ENCODE measurements around the gene DUSP16. TPM values are rescaled to one million over a fixed set of nuclear protein-coding genes. Genes with fewer than 3 reads are reported as not detected.

The DUSP16 gene
- total RNA-seq, 5 donors from 2014 or later (not counting 1 experiment from before 2014, with no cell fraction given) = 44.6 to 72.3 (median 61.0) TPM

GRCh38 chr12:12465522-12465921, 97.1 kb downstream of the DUSP16 start:
- DNase-seq = peak in 1 of 35 experiments; percentile 22
- Histone ChIP-seq H3K4me3 (ENCODE audit: control insufficient read depth in 1 of 2, extremely low read depth in 1 of 2, low read length in 1 of 2) (no peak overlapping the region), H3K36me3 (ENCODE audit: control insufficient read depth in 2 of 2, extremely low read depth in 1 of 2, insufficient read depth in 1 of 2, low read length in 1 of 2) (peaks cover 0 to 9% of the 10 kb centered on the region in 2 donors), H3K9me3 (no peaks in the 10 kb centered on the region), H3K4me1 (ENCODE audit: control insufficient read depth in 1 of 2, extremely low read depth in 1 of 2, insufficient read depth in 2 of 2, low read length in 2 of 2) (peaks cover 23 to 61% of the 10 kb centered on the region in 2 experiments), H3K27me3 (replicated peaks in 1 of 2; ENCODE audit: control insufficient read depth in 2 of 2, extremely low read depth in 1 of 2, insufficient read depth in 2 of 2, low read length in 1 of 2) (no peaks in the 10 kb centered on the region), H3K27ac (ENCODE audit: low read length) (peak overlapping the region; percentile 95)
- Mint-ChIP-seq H3K27me3 (no peaks in the 10 kb centered on the region), H3K9me3 (no peaks in the 10 kb centered on the region), H3K4me1 (peaks cover 73 to 92% (median 81%) of the 10 kb centered on the region in 3 donors), H3K36me3 (peaks cover 52% of the 10 kb centered on the region), H3K4me3 (peak overlapping the region in 1 of 3 donors; percentile 72), H3K27ac (peak overlapping the region; percentile 95 to 100)
- ChIA-PET POLR2A (interaction anchor here (0.7 to 3.3 kb wide), 18 partner anchors 9 to 272 kb away, joined by 3 to 48 read pairs (median 6); partner anchors contain the start of gene DUSP16 (in 1 of the 2)), CTCF (interaction anchor here (0.6 to 3.3 kb wide), 19 partner anchors 8 to 271 kb away, joined by 3 to 21 read pairs (median 5); no protein-coding TSS in a partner anchor)
- peak in 1 of 4 experiments; percentile 3 for ATAC-seq (replicated peaks in 1 of 4)
- 98% methylated on average over 19 of the region's 20 CpGs for WGBS (ENCODE audit: insufficient coverage)

DNA sequence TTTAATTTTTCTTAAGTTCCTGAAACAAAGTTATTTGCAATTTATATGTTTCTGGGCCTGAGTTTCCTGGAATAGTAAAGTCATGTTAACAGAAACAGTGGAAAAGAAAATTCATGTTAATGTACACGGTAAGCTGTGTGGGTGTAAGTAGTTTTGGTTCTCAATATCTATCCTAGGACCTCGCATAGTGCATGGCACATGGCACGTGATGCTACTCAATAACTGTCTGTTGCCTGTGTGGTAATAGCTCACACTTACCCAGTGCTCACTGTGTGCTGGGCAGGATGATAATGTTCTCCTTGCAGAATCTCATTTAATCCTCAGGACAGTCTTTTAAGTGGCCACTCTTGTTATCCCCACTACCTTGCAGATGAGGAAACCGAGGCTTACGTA, 100.7 kb downstream of the DUSP16 start:
- CTCF ChIA-PET = interaction anchor here in 1 of 2 donors (0.5 to 0.7 kb wide), 3 partner anchors 13 to 103 kb away, joined by 3 to 4 read pairs (median 4); no protein-coding TSS in a partner anchor
- H3K4me1 ChIP-seq (ENCODE audit: control insufficient read depth in 1 of 2, extremely low read depth in 1 of 2, insufficient read depth in 2 of 2, low read length in 2 of 2) = peaks cover 11 to 43% of the 10 kb centered on the region in 2 experiments
- H3K27me3 Mint-ChIP-seq = no peaks in the 10 kb centered on the region
- no peak for ATAC-seq (replicated peaks in 1 of 4)
- H3K4me3 Mint-ChIP-seq = no peak overlapping the region
- no peaks in the 10 kb centered on the region for H3K27me3 ChIP-seq (replicated peaks in 1 of 2; ENCODE audit: control insufficient read depth in 2 of 2, extremely low read depth in 1 of 2, insufficient read depth in 2 of 2, low read length in 1 of 2)
- H3K9me3 Mint-ChIP-seq = no peaks in the 10 kb centered on the region
- H3K4me3 ChIP-seq (ENCODE audit: control insufficient read depth in 1 of 2, extremely low read depth in 1 of 2, low read length in 1 of 2) = no peak overlapping the region
- peaks cover 49 to 77% (median 69%) of the 10 kb centered on the region in 3 donors for H3K4me1 Mint-ChIP-seq
- H3K9me3 ChIP-seq = no peaks in the 10 kb centered on the region
- peak in 1 of 35 experiments; percentile 27 for DNase-seq
- POLR2A ChIA-PET = interaction anchor here (1.0 to 1.1 kb wide), 2 partner anchors 19 to 20 kb away, joined by 4 to 5 read pairs; no protein-coding TSS in a partner anchor
- no peak overlapping the region for H3K27ac ChIP-seq (ENCODE audit: low read length)
- no peaks in the 10 kb centered on the region for H3K36me3 ChIP-seq (ENCODE audit: control insufficient read depth in 2 of 2, extremely low read depth in 1 of 2, insufficient read depth in 1 of 2, low read length in 1 of 2)
- peak overlapping the region; percentile 86 to 87 for H3K27ac Mint-ChIP-seq
- H3K36me3 Mint-ChIP-seq = peaks cover 30% of the 10 kb centered on the region
- WGBS (ENCODE audit: insufficient coverage) = 41% methylated on average over 3 of the region's 5 CpGs

DNA sequence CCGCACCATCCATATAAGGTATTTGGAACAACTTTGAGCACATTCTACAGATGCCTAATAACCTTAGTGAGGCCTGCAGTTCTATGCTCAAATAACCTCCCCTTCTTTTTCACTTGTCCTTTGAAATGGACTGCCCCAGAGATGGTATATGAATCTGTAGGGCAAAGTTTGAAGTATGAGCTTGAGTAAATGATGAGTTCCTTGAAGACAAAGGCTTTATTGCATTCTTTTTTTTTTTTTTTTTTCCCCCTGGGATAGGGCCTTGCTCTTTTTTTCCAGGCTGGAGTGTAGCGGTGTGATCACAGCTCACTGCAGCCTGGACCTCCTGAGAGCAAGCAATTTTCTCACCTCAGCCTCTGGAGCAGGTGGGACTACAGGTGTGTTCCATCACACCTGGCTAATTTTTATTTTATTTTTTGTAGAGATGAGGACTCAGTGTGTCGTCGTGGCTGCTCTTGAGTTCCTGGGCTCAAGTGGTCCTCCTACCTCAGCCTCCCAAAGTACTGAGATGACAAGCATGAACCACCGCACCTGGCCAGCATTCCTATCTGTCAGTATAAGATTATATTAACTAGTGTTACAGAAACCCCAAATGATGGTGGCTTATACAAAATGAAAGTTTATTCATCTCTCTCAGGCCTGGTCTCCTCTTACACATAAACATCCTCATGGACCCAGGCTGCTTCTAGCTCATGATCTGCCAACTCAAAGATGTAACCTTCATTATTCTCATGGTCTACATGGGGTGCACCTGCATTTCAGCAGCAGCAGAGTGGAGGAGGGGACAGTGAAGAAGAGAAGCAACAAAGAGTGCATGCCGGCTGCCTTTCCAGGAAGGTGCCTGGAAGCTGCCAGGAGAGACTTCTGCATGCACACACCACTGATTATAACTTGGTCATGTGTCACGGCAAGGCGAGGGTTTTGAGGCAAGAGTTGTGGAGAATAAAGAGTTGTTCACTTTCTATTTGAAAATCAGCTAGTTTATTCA, 101.4 kb downstream of the DUSP16 start:
- no peaks in the 10 kb centered on the region for H3K36me3 ChIP-seq (ENCODE audit: control insufficient read depth in 2 of 2, extremely low read depth in 1 of 2, insufficient read depth in 1 of 2, low read length in 1 of 2)
- no peaks in the 10 kb centered on the region for H3K27me3 ChIP-seq (replicated peaks in 1 of 2; ENCODE audit: control insufficient read depth in 2 of 2, extremely low read depth in 1 of 2, insufficient read depth in 2 of 2, low read length in 1 of 2)
- no CpG with 5 or more reads among the region's 8 CpGs for WGBS (ENCODE audit: insufficient coverage)
- no peaks in the 10 kb centered on the region for H3K27me3 Mint-ChIP-seq
- H3K27ac Mint-ChIP-seq = peak overlapping the region; percentile 86 to 87
- H3K27ac ChIP-seq (ENCODE audit: low read length) = peak overlapping the region; percentile 25
- no peaks in the 10 kb centered on the region for H3K9me3 ChIP-seq
- no peaks in the 10 kb centered on the region for H3K9me3 Mint-ChIP-seq
- ATAC-seq (replicated peaks in 1 of 4) (no peak), DNase-seq (no peak)
- H3K4me3 ChIP-seq (ENCODE audit: control insufficient read depth in 1 of 2, extremely low read depth in 1 of 2, low read length in 1 of 2) = no peak overlapping the region
- POLR2A ChIA-PET = interaction anchor here (0.6 to 1.1 kb wide), 3 partner anchors 19 to 82 kb away, joined by 3 to 5 read pairs (median 4); no protein-coding TSS in a partner anchor
- peaks cover 6 to 37% of the 10 kb centered on the region in 2 experiments for H3K4me1 ChIP-seq (ENCODE audit: control insufficient read depth in 1 of 2, extremely low read depth in 1 of 2, insufficient read depth in 2 of 2, low read length in 2 of 2)
- H3K36me3 Mint-ChIP-seq = peaks cover 28% of the 10 kb centered on the region
- H3K4me1 Mint-ChIP-seq = peaks cover 48 to 75% (median 70%) of the 10 kb centered on the region in 3 donors
- CTCF ChIA-PET = interaction anchor here in 1 of 2 donors (0.5 to 0.7 kb wide), 4 partner anchors 14 to 102 kb away, joined by 3 to 4 read pairs (median 4); no protein-coding TSS in a partner anchor
- H3K4me3 Mint-ChIP-seq = peak overlapping the region; percentile 27 to 48 (median 39)

DNA sequence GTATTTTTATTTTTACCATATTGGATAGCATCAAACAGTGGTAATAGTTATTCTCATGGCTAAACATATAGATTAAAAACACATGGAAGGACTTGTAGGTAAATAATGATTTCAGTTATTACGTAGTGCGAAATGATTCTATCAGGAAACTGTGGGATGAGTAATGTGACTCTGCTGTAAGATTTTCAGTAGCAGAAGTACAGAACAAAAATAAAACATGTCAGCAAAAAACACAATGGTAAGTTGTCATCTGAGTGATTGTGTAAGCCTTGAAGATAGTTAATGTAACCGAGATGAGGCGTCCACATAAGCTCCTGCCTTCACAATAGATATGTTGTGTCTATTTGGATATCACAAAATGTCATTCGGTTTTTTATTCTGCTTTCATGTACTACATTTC, 106.0 kb downstream of the DUSP16 start:
- WGBS (ENCODE audit: insufficient coverage) = no CpG with 5 or more reads among the region's 5 CpGs
- Mint-ChIP-seq H3K27me3 (no peaks in the 10 kb centered on the region), H3K4me1 (peaks cover 31 to 47% (median 42%) of the 10 kb centered on the region in 3 donors), H3K36me3 (peaks cover 18% of the 10 kb centered on the region), H3K4me3 (peak overlapping the region; percentile 29 to 42 (median 34)), H3K27ac (peak overlapping the region; percentile 92 to 93), H3K9me3 (no peaks in the 10 kb centered on the region)
- Histone ChIP-seq H3K27me3 (replicated peaks in 1 of 2; ENCODE audit: control insufficient read depth in 2 of 2, extremely low read depth in 1 of 2, insufficient read depth in 2 of 2, low read length in 1 of 2) (no peaks in the 10 kb centered on the region), H3K4me1 (ENCODE audit: control insufficient read depth in 1 of 2, extremely low read depth in 1 of 2, insufficient read depth in 2 of 2, low read length in 2 of 2) (peaks cover 0 to 18% of the 10 kb centered on the region in 2 experiments), H3K4me3 (ENCODE audit: control insufficient read depth in 1 of 2, extremely low read depth in 1 of 2, low read length in 1 of 2) (no peak overlapping the region), H3K36me3 (ENCODE audit: control insufficient read depth in 2 of 2, extremely low read depth in 1 of 2, insufficient read depth in 1 of 2, low read length in 1 of 2) (no peaks in the 10 kb centered on the region), H3K27ac (ENCODE audit: low read length) (peak overlapping the region; percentile 79), H3K9me3 (no peaks in the 10 kb centered on the region)
- ChIA-PET POLR2A (interaction anchor here (0.5 to 3.8 kb wide), 6 partner anchors 10 to 97 kb away, joined by 3 to 32 read pairs (median 8); no protein-coding TSS in a partner anchor), CTCF (interaction anchor here (0.6 to 1.7 kb wide), 4 partner anchors 10 to 199 kb away, joined by 3 to 10 read pairs (median 4); no protein-coding TSS in a partner anchor)
- ATAC-seq (replicated peaks in 1 of 4) (peak; percentile 43 to 73 (median 59)), DNase-seq (peak in 1 of 35 experiments; percentile 46)

- Mint-ChIP-seq H3K4me1 (peaks cover 16 to 32% (median 26%) of the 10 kb centered on the region in 3 donors), H3K4me3 (no peak overlapping the region), H3K36me3 (peaks cover 25% of the 10 kb centered on the region), H3K27ac (no peak overlapping the region), H3K27me3 (no peaks in the 10 kb centered on the region), H3K9me3 (no peaks in the 10 kb centered on the region)
- Histone ChIP-seq H3K4me1 (ENCODE audit: control insufficient read depth in 1 of 2, extremely low read depth in 1 of 2, insufficient read depth in 2 of 2, low read length in 2 of 2) (peaks cover 0 to 10% of the 10 kb centered on the region in 2 experiments), H3K36me3 (ENCODE audit: control insufficient read depth in 2 of 2, extremely low read depth in 1 of 2, insufficient read depth in 1 of 2, low read length in 1 of 2) (no peaks in the 10 kb centered on the region), H3K27me3 (replicated peaks in 1 of 2; ENCODE audit: control insufficient read depth in 2 of 2, extremely low read depth in 1 of 2, insufficient read depth in 2 of 2, low read length in 1 of 2) (no peaks in the 10 kb centered on the region), H3K9me3 (no peaks in the 10 kb centered on the region), H3K4me3 (ENCODE audit: control insufficient read depth in 1 of 2, extremely low read depth in 1 of 2, low read length in 1 of 2) (no peak overlapping the region), H3K27ac (ENCODE audit: low read length) (no peak overlapping the region)
- POLR2A ChIA-PET = interaction anchor here in 1 of 2 donors (0.6 to 3.8 kb wide), 3 partner anchors 12 to 167 kb away, joined by 3 to 32 read pairs (median 3); no protein-coding TSS in a partner anchor
- no peak for DNase-seq
- no peak for ATAC-seq (replicated peaks in 1 of 4)
- CTCF ChIA-PET = interaction anchor here in 1 of 2 donors (0.6 to 0.7 kb wide), 2 partner anchors 96 to 254 kb away, joined by 3 read pairs; no protein-coding TSS in a partner anchor
These were observed 108.3 kb downstream of the DUSP16 start for GRCh38 chr12:12454315-12454714.

GRCh38 chr12:12453635-12454034, 109.0 kb downstream of the DUSP16 start:
- ATAC-seq (replicated peaks in 1 of 4) (no peak), DNase-seq (no peak)
- ChIA-PET POLR2A (no interaction called here), CTCF (interaction anchor here in 1 of 2 donors (0.7 kb wide), 1 partner anchor 26 kb away, joined by 3 read pairs; no protein-coding TSS in a partner anchor)
- Mint-ChIP-seq H3K4me3 (no peak overlapping the region), H3K9me3 (no peaks in the 10 kb centered on the region), H3K27ac (no peak overlapping the region), H3K27me3 (no peaks in the 10 kb centered on the region), H3K36me3 (peaks cover 27% of the 10 kb centered on the region), H3K4me1 (peaks cover 16 to 34% (median 31%) of the 10 kb centered on the region in 3 donors)
- Histone ChIP-seq H3K27ac (ENCODE audit: low read length) (no peak overlapping the region), H3K36me3 (ENCODE audit: control insufficient read depth in 2 of 2, extremely low read depth in 1 of 2, insufficient read depth in 1 of 2, low read length in 1 of 2) (no peaks in the 10 kb centered on the region), H3K9me3 (no peaks in the 10 kb centered on the region), H3K4me3 (ENCODE audit: control insufficient read depth in 1 of 2, extremely low read depth in 1 of 2, low read length in 1 of 2) (no peak overlapping the region), H3K27me3 (replicated peaks in 1 of 2; ENCODE audit: control insufficient read depth in 2 of 2, extremely low read depth in 1 of 2, insufficient read depth in 2 of 2, low read length in 1 of 2) (no peaks in the 10 kb centered on the region), H3K4me1 (ENCODE audit: control insufficient read depth in 1 of 2, extremely low read depth in 1 of 2, insufficient read depth in 2 of 2, low read length in 2 of 2) (peaks cover 0 to 10% of the 10 kb centered on the region in 2 experiments)
- no CpG with 5 or more reads among the region's 1 CpG for WGBS (ENCODE audit: insufficient coverage)
